GM21529 (cell line): Measurements from ENCODE around the gene SMIM10.
"Not testable (repeated sequence)": the region's sequence is repeated elsewhere in the genome, so short reads cannot be mapped to it uniquely, and the experiment has no call there.

Experiments
- ATAC-seq: cut with Tn5 transposase; IDR thresholded peaks from one replicate; pipeline ENCODE4 v1.9.1; 2021; ENCODE audit not compliant: unreplicated experiment

Gene SMIM10

GRCh38 chrX:135009838-135010237 is 19.0 kb downstream of the SMIM10 start:
- ATAC-seq = no peak

DNA sequence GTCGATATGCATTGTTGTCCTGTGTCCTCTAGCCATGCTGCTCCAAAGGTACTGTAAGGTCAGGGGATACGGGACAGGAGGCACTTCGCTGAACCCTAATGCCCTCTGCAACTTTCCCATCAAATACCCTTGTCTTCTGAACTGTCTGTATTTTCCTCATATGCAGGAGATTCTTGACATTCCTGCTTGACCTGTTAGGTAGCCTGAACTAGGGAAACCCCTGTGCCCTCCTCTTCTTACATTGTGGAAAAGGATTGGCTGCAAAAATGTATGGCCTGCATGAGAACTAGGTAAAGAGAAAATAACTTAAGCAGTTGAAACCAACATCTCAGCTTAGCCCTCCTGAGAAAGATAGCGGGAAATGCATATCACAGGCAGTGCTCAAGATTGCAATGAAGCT is 20.1 kb downstream of the SMIM10 start:
- no peak for ATAC-seq

GRCh38 chrX:135015523-135016245 is 24.9 kb downstream of the SMIM10 start:
- no peak for ATAC-seq

DNA sequence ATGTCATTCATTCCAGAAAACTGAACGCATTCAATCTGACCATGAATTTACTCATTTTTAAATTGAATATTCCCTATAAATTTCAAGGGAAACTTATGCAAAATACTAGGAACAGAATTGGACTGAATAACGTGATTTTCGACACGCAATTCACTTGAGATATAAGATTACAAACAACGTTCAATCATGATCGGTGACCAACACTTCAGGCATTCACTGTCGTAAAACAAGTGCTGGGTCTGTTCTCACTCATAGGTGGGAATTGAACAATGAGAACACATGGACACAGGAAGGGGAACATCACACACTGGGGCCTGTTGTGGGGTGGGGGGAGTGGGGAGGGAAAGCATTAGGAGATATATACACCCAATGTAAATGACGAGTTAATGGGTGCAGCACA is 29.1 kb downstream of the SMIM10 start:
- ATAC-seq = not testable (repeated sequence)

DNA sequence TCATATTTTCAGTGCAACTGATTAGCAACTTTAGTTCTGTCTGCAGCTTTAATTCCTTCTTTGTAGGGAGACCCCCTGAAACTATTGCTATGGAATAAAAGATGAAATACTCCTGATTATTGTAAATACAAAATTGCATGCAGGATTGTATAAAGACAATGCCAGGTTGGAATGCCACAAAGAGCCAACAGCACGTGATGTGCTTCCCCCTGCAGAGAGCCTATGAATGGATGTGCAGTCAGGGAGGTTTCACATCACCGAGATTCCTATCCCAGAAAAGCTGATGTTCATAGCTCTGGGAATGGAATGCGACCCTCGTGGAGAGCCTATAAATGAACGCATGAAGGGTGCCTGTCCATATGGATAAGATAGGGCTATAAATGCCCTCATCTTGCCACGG is 33.0 kb downstream of the SMIM10 start:
- not testable (repeated sequence) for ATAC-seq

DNA sequence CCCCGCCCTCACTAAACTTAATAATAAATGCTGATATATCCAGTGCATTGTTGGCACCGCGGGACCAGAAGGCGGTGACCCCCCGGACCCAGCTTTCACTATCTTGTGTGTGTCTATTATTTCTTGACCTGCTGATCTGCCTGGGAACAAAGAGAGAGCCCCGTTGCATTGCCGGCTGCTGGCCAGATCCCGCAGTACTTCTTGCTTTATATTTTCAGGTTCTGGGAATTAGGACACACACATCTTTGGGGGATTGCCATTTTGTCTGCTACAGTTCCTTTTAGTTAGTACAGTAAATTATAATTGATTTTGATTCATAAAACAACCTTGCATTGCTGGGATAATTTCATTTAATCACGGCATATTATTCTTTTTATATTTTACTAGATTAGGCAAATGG is 33.7 kb downstream of the SMIM10 start:
- ATAC-seq = no peak

- ATAC-seq = not testable (repeated sequence)
These were observed 39.6 kb downstream of the SMIM10 start for GRCh38 chrX:135030207-135030963.

- ATAC-seq = not testable (repeated sequence)
These were observed 50.6 kb downstream of the SMIM10 start for GRCh38 chrX:135041149-135042123.
